ENCODE measurements around the gene P3R3URF. TPM values are rescaled to one million over a fixed set of nuclear protein-coding genes. Genes with fewer than 3 reads are reported as not detected.
A peak's percentile ranks its signal among the peaks of the same experiment; 100 is the strongest.

Gene P3R3URF
- total RNA-seq, 2 experiments from 2014 or later = not detected

DNA sequence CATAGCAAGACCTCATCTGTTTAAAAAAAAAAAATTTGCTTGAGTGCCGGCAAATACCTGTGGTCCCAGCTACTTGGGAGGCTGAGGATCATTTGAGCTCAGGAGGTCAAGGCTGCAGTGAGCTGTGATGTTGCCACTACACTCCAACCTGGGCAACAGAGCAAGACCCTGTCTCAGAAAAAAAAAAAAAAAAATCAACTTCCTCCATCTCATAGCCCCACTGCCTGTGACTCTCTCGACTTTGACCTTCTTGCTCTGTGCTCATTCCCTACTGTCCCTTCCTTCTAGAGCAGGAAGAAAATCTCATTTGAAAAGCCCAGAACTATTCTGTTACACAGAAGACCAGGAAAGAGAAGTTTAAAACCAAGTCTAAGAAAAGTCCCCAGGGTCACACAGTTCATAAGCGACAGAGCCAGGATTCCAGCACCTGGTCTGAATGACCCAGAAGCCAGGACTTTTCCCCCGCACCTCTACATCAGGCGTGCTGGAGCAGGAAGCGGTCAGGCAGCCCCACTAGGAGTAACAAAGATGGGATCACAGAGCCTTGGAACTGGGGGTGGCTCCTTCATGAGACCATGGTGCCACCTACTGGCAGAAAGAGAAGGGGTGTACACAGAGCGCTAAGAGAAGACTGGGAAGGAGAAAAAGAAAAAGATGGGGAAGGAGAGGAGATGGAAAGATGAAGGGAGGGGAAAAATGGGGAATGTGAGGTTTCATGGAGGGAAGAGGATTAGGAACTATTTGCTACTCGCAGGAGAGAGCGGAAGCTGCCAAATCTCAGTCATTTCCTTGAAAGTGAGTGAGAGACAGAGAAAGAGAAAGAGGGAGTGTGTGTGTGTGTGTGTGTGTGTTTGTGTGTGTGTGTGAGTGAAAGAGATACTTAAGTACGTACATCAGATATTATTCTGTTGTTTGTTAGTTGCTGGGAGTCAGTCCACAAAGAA lies 3.1 kb upstream of the P3R3URF start:
- Mint-ChIP-seq H3K9me3 (no peaks in the 10 kb centered on the region), H3K36me3 (ENCODE audit: low read depth) (no peaks in the 10 kb centered on the region), H3K4me3 (no peak overlapping the region), H3K27ac (no peak overlapping the region), H3K27me3 (peaks cover 5% of the 10 kb centered on the region), H3K4me1 (peaks cover 7% of the 10 kb centered on the region)
- ChIA-PET POLR2A (no interaction called here), CTCF (interaction anchor here (0.6 to 1.6 kb wide), 4 partner anchors 20 to 142 kb away, joined by 3 to 4 read pairs (median 4); no protein-coding TSS in a partner anchor)
- peak; percentile 71 for DNase-seq

DNA sequence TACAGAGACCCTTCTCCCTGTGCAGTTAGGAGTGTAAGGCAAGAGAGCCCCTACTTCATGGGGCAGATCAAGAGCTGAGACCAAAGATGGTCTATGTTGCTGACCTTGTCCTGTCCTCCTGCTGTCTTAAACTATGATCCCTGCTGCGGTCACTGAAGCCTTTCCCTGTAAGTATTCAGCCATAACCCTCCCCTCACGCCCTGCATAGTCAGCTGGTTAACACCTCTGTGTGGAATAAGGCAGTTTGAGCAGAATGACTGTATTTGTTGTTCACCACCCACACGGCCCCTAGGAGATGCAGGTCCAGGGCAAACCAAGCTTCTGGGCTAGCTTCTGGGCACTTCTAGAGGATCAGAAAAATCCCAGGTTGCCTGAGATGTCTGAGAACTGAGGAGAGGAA lies 1.0 kb downstream of the P3R3URF start:
- Mint-ChIP-seq H3K4me3 (no peak overlapping the region), H3K27ac (no peak overlapping the region), H3K9me3 (no peaks in the 10 kb centered on the region), H3K27me3 (peaks cover 5% of the 10 kb centered on the region), H3K36me3 (ENCODE audit: low read depth) (no peaks in the 10 kb centered on the region), H3K4me1 (no peaks in the 10 kb centered on the region)
- CTCF ChIA-PET = interaction anchor here (1.1 to 1.4 kb wide), 3 partner anchors 8 to 139 kb away, joined by 3 to 4 read pairs (median 3); no protein-coding TSS in a partner anchor
- DNase-seq = no peak
- POLR2A ChIA-PET = no interaction called here

DNA sequence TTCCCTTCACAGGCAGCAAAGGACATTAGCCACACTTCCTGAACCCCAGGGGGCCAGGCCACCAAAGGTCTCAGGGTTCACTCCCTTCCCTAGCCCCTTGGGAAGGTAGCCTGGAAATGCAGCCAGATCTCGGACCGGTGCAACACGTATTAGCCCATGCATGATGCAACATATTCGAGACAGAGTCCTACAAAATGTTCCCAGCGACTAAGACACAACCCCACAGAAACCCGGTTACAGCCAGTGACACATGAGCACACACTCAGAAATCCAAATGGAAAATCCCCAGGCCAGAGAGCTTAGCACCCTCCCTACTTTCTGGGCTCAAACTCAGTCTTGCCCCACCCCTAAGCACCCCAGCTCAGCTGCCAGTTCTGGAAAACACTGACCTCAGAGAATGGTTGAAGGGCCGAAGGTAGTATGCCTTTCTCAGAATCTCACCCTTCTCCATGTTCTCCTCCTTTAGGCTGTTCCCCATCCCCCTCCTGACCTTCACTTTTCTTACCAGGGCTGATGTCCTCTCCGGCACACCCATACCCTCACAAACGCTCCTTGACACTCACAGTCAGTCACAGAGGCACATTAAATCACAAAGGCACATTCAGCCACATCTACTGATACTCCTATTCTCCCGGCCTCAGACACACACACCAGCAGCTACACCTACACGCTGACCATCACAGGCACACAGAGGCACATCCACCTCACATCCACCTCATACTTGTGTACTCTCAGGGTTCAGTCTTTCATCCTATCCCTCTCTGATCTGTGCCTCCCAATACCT lies 1.6 kb downstream of the P3R3URF start, which contains the start of gene TSPAN1:
TSS of gene TSPAN1 (plus strand) at position 640 of the 784 bp plus-strand sequence. CDS start 6,021 bp downstream, outside the sequence.
- ChIA-PET POLR2A (no interaction called here), CTCF (interaction anchor here (1.1 kb wide), 1 partner anchor 90 kb away, joined by 4 read pairs; no protein-coding TSS in a partner anchor)
- no peaks in the 10 kb centered on the region for H3K4me1 Mint-ChIP-seq
- no peak within 1 kb of the TSS for H3K4me3 Mint-ChIP-seq
- no peak within 1 kb of the TSS for H3K27ac Mint-ChIP-seq
- no peaks in the 10 kb centered on the region for H3K36me3 Mint-ChIP-seq (ENCODE audit: low read depth)
- H3K27me3 Mint-ChIP-seq = peaks cover 8% of the 10 kb centered on the region
- H3K9me3 Mint-ChIP-seq = no peaks in the 10 kb centered on the region
- no peak for DNase-seq

DNA sequence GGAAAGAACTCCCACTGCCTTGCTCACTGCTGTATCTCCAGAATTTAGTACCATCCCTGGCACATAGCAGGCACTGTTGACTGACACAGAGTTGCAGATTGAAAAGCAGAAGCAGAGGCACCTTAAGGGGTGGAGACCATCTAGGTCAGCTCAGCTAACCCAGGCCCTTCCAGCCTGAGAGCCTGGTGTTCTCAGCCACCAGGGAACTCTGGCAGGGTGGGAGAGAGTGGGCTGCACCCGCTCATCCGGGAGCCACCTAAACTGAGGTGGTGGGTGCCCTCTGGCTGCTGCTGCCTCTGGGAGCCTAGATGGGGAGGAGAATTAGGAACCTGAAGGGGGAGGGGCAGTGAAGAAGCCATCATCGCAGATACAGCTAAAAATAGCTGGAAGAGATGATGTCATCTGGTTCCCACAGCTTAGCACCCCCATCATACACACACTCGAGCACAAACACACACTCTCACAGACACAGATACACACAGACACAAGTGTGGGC lies 2.9 kb downstream of the P3R3URF start:
- no peak overlapping the region for H3K27ac Mint-ChIP-seq
- no peaks in the 10 kb centered on the region for H3K4me1 Mint-ChIP-seq
- ChIA-PET CTCF (interaction anchor here (2.0 kb wide), 1 partner anchor 11 kb away, joined by 5 read pairs; no protein-coding TSS in a partner anchor), POLR2A (no interaction called here)
- no peaks in the 10 kb centered on the region for H3K36me3 Mint-ChIP-seq (ENCODE audit: low read depth)
- H3K27me3 Mint-ChIP-seq = peaks cover 12% of the 10 kb centered on the region
- no peak for DNase-seq
- H3K9me3 Mint-ChIP-seq = no peaks in the 10 kb centered on the region
- H3K4me3 Mint-ChIP-seq = no peak overlapping the region

DNA sequence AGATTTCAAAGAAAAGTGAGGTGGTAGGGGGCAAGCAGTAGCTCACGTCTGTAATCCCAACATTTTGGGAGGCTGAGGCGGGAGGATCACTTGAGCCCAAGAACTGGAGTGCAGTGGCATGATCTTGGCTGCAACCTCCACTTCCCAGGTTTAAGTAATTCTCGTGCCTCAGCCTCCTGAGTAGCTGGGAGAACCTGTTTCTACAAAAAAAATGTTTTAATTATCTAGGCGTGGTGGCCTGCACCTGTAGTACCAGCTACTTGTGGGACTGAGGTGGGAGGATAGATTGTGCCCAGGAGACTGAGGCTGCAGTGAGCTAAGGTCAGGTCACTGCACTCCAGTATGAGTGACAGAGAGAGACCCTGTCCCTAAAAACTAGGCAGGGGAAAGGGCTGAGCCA lies 4.0 kb downstream of the P3R3URF start:
- H3K4me3 Mint-ChIP-seq = no peak overlapping the region
- H3K4me1 Mint-ChIP-seq = peaks cover 7% of the 10 kb centered on the region
- no peaks in the 10 kb centered on the region for H3K9me3 Mint-ChIP-seq
- CTCF ChIA-PET = interaction anchor here (0.9 to 2.0 kb wide), 2 partner anchors 12 to 51 kb away, joined by 3 to 5 read pairs; no protein-coding TSS in a partner anchor
- no peak for DNase-seq
- peaks cover 12% of the 10 kb centered on the region for H3K27me3 Mint-ChIP-seq
- H3K27ac Mint-ChIP-seq = no peak overlapping the region
- POLR2A ChIA-PET = no interaction called here
- no peaks in the 10 kb centered on the region for H3K36me3 Mint-ChIP-seq (ENCODE audit: low read depth)

DNA sequence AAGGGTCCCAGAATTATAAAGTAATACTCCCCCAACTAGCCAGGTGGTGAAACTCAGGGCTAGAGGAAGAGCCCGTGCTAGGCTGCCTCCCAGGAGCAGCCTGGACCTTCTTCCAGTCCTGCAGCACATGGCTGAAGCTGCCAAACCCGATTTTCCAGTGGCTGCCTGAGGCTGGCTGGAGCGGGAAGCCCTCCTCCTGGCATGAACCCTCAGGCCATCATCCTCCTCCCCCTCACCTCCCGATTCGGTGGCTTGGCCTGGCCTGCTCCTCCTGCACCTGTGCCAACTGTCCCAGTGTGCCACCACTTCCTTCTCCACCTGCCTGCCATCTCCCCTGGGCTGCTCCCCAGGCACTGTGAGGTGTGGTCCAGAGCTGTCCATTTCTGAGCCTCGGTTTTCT lies 4.4 kb downstream of the P3R3URF start:
- ChIA-PET CTCF (interaction anchor here (0.9 to 2.0 kb wide), 2 partner anchors 12 to 52 kb away, joined by 3 to 5 read pairs; no protein-coding TSS in a partner anchor), POLR2A (no interaction called here)
- Mint-ChIP-seq H3K27me3 (peaks cover 12% of the 10 kb centered on the region), H3K27ac (no peak overlapping the region), H3K4me1 (peaks cover 12% of the 10 kb centered on the region), H3K36me3 (ENCODE audit: low read depth) (no peaks in the 10 kb centered on the region), H3K9me3 (no peaks in the 10 kb centered on the region), H3K4me3 (no peak overlapping the region)
- no peak for DNase-seq

DNA sequence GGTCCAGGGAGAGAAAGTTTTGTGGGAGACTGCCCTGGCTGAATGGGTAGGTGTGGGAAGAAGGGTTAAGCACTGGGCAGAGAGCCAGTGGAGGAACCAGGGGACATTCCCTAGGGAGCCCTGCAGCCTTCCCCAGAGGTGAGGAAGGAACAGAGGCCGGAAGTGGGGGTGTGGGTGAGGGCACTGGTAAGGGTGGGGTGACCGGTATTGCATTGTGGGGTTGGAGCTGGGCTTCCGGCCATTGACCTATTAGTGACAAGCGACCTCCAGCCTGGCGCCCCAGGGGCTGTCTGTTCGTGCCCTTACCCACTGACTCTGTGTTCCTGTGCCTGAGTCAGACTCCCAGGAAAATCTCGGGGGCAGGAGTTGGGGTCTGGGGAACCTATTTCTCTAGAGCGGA lies 4.9 kb downstream of the P3R3URF start:
- Mint-ChIP-seq H3K27ac (no peak overlapping the region), H3K4me1 (peaks cover 17% of the 10 kb centered on the region), H3K4me3 (no peak overlapping the region), H3K27me3 (peaks cover 12% of the 10 kb centered on the region), H3K9me3 (no peaks in the 10 kb centered on the region), H3K36me3 (ENCODE audit: low read depth) (no peaks in the 10 kb centered on the region)
- CTCF ChIA-PET = no interaction called here
- no peak for DNase-seq
- POLR2A ChIA-PET = no interaction called here

DNA sequence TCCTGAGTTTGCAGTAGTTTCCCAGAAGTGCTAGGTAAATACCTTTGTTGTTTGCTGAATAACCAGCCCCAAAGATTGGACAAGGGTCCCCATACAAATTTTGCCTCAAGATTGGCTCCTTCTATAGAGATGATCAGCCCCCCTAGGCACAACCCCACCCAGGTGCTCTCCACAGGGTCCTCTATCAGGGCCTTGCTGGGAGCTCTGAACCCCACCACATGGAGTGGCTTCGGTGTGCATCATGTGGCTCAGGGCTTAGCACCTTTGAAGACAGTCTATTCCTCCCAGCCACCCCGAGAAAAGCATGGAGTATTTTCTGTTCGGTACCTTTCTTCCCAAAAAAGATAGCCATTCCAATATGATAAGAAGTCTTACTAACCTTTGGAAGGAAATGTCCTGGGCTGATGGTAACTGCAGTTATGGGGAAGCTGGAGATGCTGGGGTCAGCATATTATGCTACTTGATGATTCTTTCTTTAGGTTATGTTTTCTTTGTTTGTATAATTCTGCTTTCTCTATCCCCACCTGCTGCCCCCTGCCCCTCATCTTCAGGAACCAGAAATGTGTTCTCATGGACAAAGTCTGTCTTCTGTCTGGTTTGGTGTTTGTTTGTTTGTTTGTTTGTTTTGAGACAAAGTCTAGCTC lies 6.4 kb downstream of the P3R3URF start:
- no peak for DNase-seq
- Mint-ChIP-seq H3K9me3 (no peaks in the 10 kb centered on the region), H3K36me3 (ENCODE audit: low read depth) (no peaks in the 10 kb centered on the region), H3K4me1 (peaks cover 19% of the 10 kb centered on the region), H3K27me3 (peaks cover 12% of the 10 kb centered on the region), H3K4me3 (no peak overlapping the region), H3K27ac (no peak overlapping the region)
- POLR2A ChIA-PET = no interaction called here
- CTCF ChIA-PET = no interaction called here

DNA sequence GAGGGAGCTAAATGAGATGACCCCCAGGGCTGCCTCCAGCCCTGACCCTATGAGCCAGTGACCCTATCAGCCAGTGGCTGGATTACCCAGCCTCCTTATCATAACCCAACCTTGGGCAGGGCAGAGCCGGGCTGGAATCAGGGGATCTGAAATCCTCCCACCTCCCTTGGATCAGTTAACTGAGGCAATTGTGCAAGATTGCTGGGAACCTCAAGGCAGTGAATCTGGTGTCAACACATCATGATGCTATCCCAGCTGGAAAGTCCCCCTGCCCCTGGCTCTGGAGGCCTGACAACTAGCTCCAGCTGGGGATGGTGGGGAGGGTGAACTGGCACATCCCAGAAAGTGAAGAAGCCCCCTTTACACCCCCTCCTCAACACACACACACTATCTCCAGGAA lies 7.8 kb downstream of the P3R3URF start:
- no peak overlapping the region for H3K4me3 Mint-ChIP-seq
- DNase-seq = no peak
- H3K27me3 Mint-ChIP-seq = peaks cover 12% of the 10 kb centered on the region
- peaks cover 19% of the 10 kb centered on the region for H3K4me1 Mint-ChIP-seq
- ChIA-PET CTCF (interaction anchor here (0.7 to 0.8 kb wide), 2 partner anchors 36 to 135 kb away, joined by 3 to 4 read pairs; partner anchors contain the start of gene PIK3R3), POLR2A (interaction anchor here (0.7 kb wide), 1 partner anchor 105 kb away, joined by 3 read pairs; no protein-coding TSS in a partner anchor)
- H3K36me3 Mint-ChIP-seq (ENCODE audit: low read depth) = no peaks in the 10 kb centered on the region
- no peaks in the 10 kb centered on the region for H3K9me3 Mint-ChIP-seq
- H3K27ac Mint-ChIP-seq = no peak overlapping the region

DNA sequence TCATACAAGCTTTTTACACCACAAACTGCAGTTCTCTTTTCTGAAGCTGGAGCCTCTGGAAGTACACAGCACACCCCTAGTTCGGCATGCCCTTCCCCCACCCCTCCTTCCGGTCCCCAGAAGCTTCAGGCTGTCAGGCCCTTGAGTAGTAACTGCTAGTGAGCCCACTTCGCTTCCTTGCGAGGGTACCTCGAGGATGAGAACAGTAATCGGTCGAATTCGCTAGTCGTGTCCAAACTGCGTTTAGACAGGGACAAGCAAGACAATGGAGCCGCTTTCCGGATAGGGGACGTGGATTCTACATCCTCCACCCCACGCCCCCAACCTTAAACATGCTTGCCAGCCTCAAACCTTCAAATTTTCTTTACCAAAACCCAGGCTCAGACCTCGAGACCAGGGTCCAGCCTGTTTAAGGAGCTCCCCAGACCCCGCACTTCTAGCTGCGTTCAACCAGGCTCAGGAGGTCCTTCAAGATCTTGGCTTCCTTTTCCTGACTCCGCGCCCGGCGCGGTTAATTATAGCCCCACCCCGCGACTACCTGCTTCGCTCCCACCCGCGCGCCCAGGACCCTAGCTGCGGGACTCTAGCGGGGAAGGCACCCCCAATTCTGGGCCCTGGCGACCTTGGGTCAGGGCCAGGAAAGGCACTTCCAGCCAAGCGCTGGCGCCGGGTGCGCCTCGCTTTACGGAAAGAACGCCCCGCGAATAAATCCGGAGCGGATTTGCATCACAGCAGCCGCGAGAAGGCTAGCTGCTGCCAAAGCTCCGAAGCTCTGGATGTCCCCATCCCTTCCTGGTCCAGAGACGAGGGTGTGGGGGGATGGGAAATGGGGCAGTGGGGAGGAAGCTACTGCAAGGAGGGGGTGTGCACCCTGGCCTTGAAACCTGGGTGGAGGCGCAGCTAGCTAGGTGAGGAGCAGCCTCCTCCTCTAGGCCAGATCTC lies 9.5 kb downstream of the P3R3URF start:
- Mint-ChIP-seq H3K4me3 (peak overlapping the region; percentile 76), H3K4me1 (peaks cover 19% of the 10 kb centered on the region), H3K27ac (peak overlapping the region; percentile 94), H3K36me3 (ENCODE audit: low read depth) (no peaks in the 10 kb centered on the region), H3K27me3 (peaks cover 12% of the 10 kb centered on the region), H3K9me3 (no peaks in the 10 kb centered on the region)
- POLR2A ChIA-PET = no interaction called here
- DNase-seq = peak; percentile 56
- CTCF ChIA-PET = interaction anchor here (0.7 to 1.4 kb wide), 5 partner anchors 9 to 132 kb away, joined by 3 to 5 read pairs (median 3); partner anchors contain the start of gene P3R3URF

DNA sequence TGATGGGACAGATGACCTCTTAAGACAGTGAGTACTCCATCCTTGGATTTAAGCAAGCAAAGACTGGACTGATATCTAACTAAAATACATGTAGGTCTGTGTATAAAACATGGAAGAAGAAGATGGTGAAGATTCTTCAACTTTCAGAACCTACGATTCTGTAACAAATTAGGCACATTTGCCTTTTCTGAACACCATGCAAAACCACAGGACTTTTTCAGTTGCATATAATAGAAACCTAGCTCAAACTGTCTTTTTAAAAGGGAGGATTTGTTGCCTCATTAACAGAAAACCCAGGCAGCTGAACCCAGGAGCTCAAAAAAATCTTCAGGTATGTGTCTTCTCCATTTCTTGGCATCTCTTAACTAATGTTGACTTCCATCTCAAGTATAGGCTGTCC lies 16.1 kb downstream of the P3R3URF start:
- no peaks in the 10 kb centered on the region for H3K9me3 Mint-ChIP-seq
- H3K4me1 Mint-ChIP-seq = no peaks in the 10 kb centered on the region
- H3K27ac Mint-ChIP-seq = no peak overlapping the region
- ChIA-PET POLR2A (no interaction called here), CTCF (interaction anchor here (1.6 kb wide), 1 partner anchor 9 kb away, joined by 4 read pairs; no protein-coding TSS in a partner anchor)
- H3K4me3 Mint-ChIP-seq = no peak overlapping the region
- DNase-seq = no peak
- no peaks in the 10 kb centered on the region for H3K36me3 Mint-ChIP-seq (ENCODE audit: low read depth)
- peaks cover 5% of the 10 kb centered on the region for H3K27me3 Mint-ChIP-seq
